Panc1 (cell line): Measurements from ENCODE around the gene ASPHD1. TPM values are rescaled to one million over a fixed set of nuclear protein-coding genes. Genes with fewer than 3 reads are reported as not detected.

Source experiments
- ATAC-seq: fragments of 200-7000 bp; cut with Tn5 transposase; 2 replicates; pipeline ENCODE4 v1.9.1; 2020; ENCODE audit warnings: mild to moderate bottlenecking, moderate library complexity
- BruUV-seq: library from RNA; stranded (reverse); fragments of 400-500 nt; replicated peaks from 2 replicates; lab custom pipeline; 2021; lab: Mats Ljungman, UMichigan
- CTCF ChIA-PET: fragments of 300-600 bp; sonication (Branson Sonifier 250); formaldehyde crosslinking; loops from one replicate; lab custom pipeline; 2022; ENCODE audit warnings: antibody characterized with exemption; lab: Charles Lee
- POLR2A ChIA-PET: fragments of 300-600 bp; sonication (Branson Sonifier 250); formaldehyde crosslinking; loops from one replicate; lab custom pipeline; 2022; ENCODE audit warnings: antibody characterized with exemption; lab: Charles Lee
- DNase-seq: peaks from one replicate; pipeline ENCODE4 v3.0.0-alpha.2; 2010; ENCODE audit warnings: low read depth, low spot score
- H3K27ac ChIP-seq: 2 replicates; pipeline ENCODE4 v1.5.1; 2011; ENCODE audit warnings: mild to moderate bottlenecking, low read length, inconsistent platforms
- H3K27me3 ChIP-seq: fragments of 200-500 bp; sonication (Bioruptor generic); 2 replicates; pipeline ENCODE4 v1.6.0; 2014; ENCODE audit warnings: low read length, inconsistent platforms; ENCODE audit not compliant: control insufficient read depth, insufficient read depth
- H3K36me3 ChIP-seq: fragments of 200-500 bp; sonication (Bioruptor generic); 2 replicates; pipeline ENCODE4 v1.5.1; 2014; ENCODE audit warnings: inconsistent platforms, mild to moderate bottlenecking, low read length, moderate library complexity; ENCODE audit not compliant: control insufficient read depth, insufficient read depth
- H3K4me1 ChIP-seq: 2 replicates; pipeline ENCODE4 v1.5.1; 2011; ENCODE audit warnings: inconsistent platforms, mild to moderate bottlenecking, low read length, moderate library complexity; ENCODE audit not compliant: control insufficient read depth, insufficient read depth
- H3K4me3 ChIP-seq, 2 experiments: 2 replicates each; pipeline ENCODE4 v1.5.1; 2011 to 2012; ENCODE audit warnings: low read depth in 2 of 2, low read length in 2 of 2, mild to moderate bottlenecking in 2 of 2, inconsistent platforms in 1 of 2, moderate library complexity in 1 of 2
- H3K9me3 ChIP-seq: fragments of 200-500 bp; sonication (Bioruptor generic); 2 replicates; pipeline ENCODE4 v1.5.1; 2014; ENCODE audit warnings: low read depth, mild to moderate bottlenecking, inconsistent platforms, low read length, moderate library complexity; ENCODE audit not compliant: control insufficient read depth, insufficient read depth
- CTCF ChIP-seq: fragments of 450-650 bp; IDR thresholded peaks from 2 replicates; pipeline ENCODE4 v1.5.1; 2017; ENCODE audit warnings: mild to moderate bottlenecking
- POLR2AphosphoS5 ChIP-seq: IDR thresholded peaks from 2 replicates; pipeline ENCODE4 v1.6.1; 2012; ENCODE audit warnings: mild to moderate bottlenecking, low read depth, low read length, moderate library complexity
- REST ChIP-seq, 2 experiments: IDR thresholded peaks; 2 replicates each; pipeline ENCODE4 v1.6.1; 2011 to 2012; ENCODE audit warnings: low read depth in 2 of 2, control low read depth in 1 of 2, low read length in 1 of 2, mild to moderate bottlenecking in 1 of 2, moderate library complexity in 1 of 2; ENCODE audit not compliant: insufficient read depth in 1 of 2
- SIN3A ChIP-seq: IDR thresholded peaks from 2 replicates; pipeline ENCODE4 v1.6.1; 2012; ENCODE audit warnings: low read depth, mild to moderate bottlenecking, low read length, moderate library complexity, borderline replicate concordance; ENCODE audit not compliant: insufficient read depth
- TCF7L2 ChIP-seq: IDR thresholded peaks from 2 replicates; pipeline ENCODE4 v1.6.1; 2011; ENCODE audit warnings: mild to moderate bottlenecking, low read depth, low read length, inconsistent platforms
- in situ Hi-C: cut with HindIII; loops from 2 replicates; pipeline ENCODE4 v1.10.0; 2016; ENCODE audit warnings: low sequenced_read_pairs, low pct_unique_long_range_greater_than_20kb
- intact Hi-C: fragments of 100-400 bp; cut with micrococcal nuclease; formaldehyde crosslinking; loops from one replicate; pipeline ENCODE4 v1.10.0; 2022; ENCODE audit not compliant: unreplicated experiment
- total RNA-seq: library from RNA; stranded (reverse); gene quantifications from one replicate; pipeline ENCODE4 v1.2.1, GENCODE V29; 2021; ENCODE audit not compliant: unreplicated experiment

The ASPHD1 gene
- total RNA-seq, 1 experiment from 2014 or later = 87.0 TPM

GRCh38 chr16:29910819-29911675, 10.8 kb downstream of the ASPHD1 start:
- POLR2A ChIA-PET = interaction anchor here (0.5 kb wide), 1 partner anchor 53 kb away, joined by 11 read pairs; no protein-coding TSS in a partner anchor
- ATAC-seq (peak; percentile 50), DNase-seq (no peak)
- no peaks in the 10 kb centered on the region for H3K27me3 ChIP-seq
- in situ Hi-C loops (no loop called here), intact Hi-C loops (loop anchor here (10.0 kb wide), 1 partner anchor 114 kb away; the partner anchor contains the start of gene C16orf92)
- no peak overlapping the region for H3K4me3 ChIP-seq
- CTCF ChIA-PET = interaction anchor here (0.7 kb wide), 1 partner anchor 121 kb away, joined by 5 read pairs; no protein-coding TSS in a partner anchor
- H3K9me3 ChIP-seq = no peaks in the 10 kb centered on the region
- 0 out of 2 replicates have a peak, but pooled peaks have one; percentile 6 for TF ChIP-seq POLR2AphosphoS5
- TF ChIP-seq REST (IDR thresholded peaks at IDR 0.05; ENCODE audit: insufficient read depth in 1 of 2, low read depth in 2 of 2, low read length in 1 of 2) = no peak
- no peaks in the 10 kb centered on the region for H3K36me3 ChIP-seq
- no TSS peak for BruUV-seq
- no peaks in the 10 kb centered on the region for H3K4me1 ChIP-seq
- H3K27ac ChIP-seq = no peak overlapping the region

GRCh38 chr16:29911676-29912010, 11.4 kb downstream of the ASPHD1 start:
- Histone ChIP-seq H3K36me3 (no peaks in the 10 kb centered on the region), H3K4me1 (no peaks in the 10 kb centered on the region), H3K4me3 (no peak overlapping the region), H3K27me3 (no peaks in the 10 kb centered on the region), H3K9me3 (no peaks in the 10 kb centered on the region), H3K27ac (no peak overlapping the region)
- no peak for DNase-seq
- in situ Hi-C loops (no loop called here), intact Hi-C loops (loop anchor here (10.0 kb wide), 1 partner anchor 113 kb away; the partner anchor contains the start of gene C16orf92)
- no TSS peak for BruUV-seq
- ATAC-seq = peak; percentile 11; the same call in 1 of the 2 replicates
- POLR2A ChIA-PET = no interaction called here
- CTCF ChIA-PET = interaction anchor here (0.7 kb wide), 1 partner anchor 121 kb away, joined by 5 read pairs; no protein-coding TSS in a partner anchor
- TF ChIP-seq CTCF = no peak
- TF ChIP-seq TCF7L2 = no peak
- TF ChIP-seq SIN3A = no peak
- TF ChIP-seq REST (IDR thresholded peaks at IDR 0.05; ENCODE audit: insufficient read depth in 1 of 2, low read depth in 2 of 2, low read length in 1 of 2) = no peak
- TF ChIP-seq POLR2AphosphoS5 = no peak
